Measurements from ENCODE around the gene ZNF22. TPM values are rescaled to one million over a fixed set of nuclear protein-coding genes. Genes with fewer than 3 reads are reported as not detected.

Gene ZNF22
- total and polyA plus RNA-seq, 9 donors: 19.4 to 38.0 (median 27.4) TPM

DNA sequence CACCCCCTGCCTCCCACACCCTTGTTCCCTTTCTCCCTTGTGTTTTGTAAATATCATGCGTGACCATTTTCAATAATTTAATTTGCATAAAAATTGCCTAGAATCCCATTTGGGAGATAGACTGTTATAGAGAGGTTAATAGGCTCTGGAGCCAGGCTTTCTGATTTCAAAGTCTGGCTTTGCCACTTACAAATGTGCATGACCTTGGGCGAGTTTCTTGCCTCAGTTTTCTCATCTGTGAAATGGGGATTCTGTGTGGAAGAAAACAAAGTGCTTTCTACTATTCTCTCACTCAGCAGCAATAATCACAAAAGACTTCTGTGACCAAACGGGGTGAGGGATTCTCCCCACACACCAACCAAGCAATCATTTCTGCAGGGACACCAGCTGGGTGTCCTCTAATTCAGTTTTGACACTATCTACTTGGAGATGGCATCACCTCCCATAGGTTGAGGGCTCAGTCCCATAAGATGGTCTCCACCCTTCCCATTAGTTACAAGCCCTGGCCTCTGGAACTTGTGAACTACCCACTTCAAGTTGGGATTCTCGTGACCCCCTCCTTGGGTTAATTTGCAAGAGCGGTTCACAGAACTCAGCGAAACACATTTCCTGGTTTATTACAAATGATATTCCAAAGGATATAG lies 3.5 kb upstream of the ZNF22 start:
- H3K27ac ChIP-seq: peak overlapping the region; percentile 59 to 86
- DNase-seq: no peak
- TF ChIP-seq EP300 (IDR thresholded peaks at IDR 0.05): no peak
- TF ChIP-seq, protein P1, sequence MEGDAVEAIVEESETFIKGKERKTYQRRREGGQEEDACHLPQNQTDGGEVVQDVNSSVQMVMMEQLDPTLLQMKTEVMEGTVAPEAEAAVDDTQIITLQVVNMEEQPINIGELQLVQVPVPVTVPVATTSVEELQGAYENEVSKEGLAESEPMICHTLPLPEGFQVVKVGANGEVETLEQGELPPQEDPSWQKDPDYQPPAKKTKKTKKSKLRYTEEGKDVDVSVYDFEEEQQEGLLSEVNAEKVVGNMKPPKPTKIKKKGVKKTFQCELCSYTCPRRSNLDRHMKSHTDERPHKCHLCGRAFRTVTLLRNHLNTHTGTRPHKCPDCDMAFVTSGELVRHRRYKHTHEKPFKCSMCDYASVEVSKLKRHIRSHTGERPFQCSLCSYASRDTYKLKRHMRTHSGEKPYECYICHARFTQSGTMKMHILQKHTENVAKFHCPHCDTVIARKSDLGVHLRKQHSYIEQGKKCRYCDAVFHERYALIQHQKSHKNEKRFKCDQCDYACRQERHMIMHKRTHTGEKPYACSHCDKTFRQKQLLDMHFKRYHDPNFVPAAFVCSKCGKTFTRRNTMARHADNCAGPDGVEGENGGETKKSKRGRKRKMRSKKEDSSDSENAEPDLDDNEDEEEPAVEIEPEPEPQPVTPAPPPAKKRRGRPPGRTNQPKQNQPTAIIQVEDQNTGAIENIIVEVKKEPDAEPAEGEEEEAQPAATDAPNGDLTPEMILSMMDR (IDR thresholded peaks at IDR 0.05): no peak
- TF ChIP-seq POLR2A (IDR thresholded peaks at IDR 0.05): no peak
- no peaks in the 10 kb centered on the region for H3K9me3 ChIP-seq
- intact Hi-C loops (cut with DNase I): loop anchor here in 1 of 4 donors (2.0 kb wide), 1 partner anchor 22 kb away; no protein-coding TSS in a partner anchor
- no peak overlapping the region for H3K4me3 ChIP-seq
- peaks cover 42% of the 10 kb centered on the region for H3K4me1 ChIP-seq (ENCODE audit: insufficient read depth)
- 84 to 91% (median 89%) methylated on average over 6 of the region's 6 CpGs for WGBS, 3 donors
- H3K27me3 ChIP-seq: no peaks in the 10 kb centered on the region
- no peaks in the 10 kb centered on the region for H3K36me3 ChIP-seq

DNA sequence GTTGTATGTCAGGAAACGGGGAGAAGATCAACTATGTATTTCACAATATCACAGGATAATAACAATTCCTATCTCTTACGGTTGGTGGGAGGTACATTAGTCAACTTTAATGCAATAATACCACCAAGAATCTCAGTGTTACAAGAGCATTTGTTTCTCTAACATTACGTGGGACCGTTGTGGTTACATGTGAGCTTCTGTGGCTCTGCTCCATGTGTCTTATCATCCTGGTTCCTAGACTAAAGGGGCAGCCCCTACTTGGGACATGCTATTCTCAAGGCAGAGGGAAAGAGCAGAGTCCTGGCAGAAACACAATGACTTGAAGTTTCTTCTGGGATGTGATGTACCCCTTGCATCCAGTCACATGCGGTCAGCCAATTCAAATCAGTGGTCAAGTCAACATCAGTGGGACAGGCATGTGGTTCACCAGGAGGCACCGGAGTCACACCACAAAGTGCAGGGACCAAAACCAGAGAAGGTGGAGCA lies 2.5 kb upstream of the ZNF22 start:
- no peak for TF ChIP-seq POLR2A (IDR thresholded peaks at IDR 0.05)
- TF ChIP-seq, protein P1 (IDR thresholded peaks at IDR 0.05): no peak
- TF ChIP-seq EP300 (IDR thresholded peaks at IDR 0.05): no peak
- Histone ChIP-seq H3K27ac (peak overlapping the region; percentile 16 to 86), H3K4me1 (ENCODE audit: insufficient read depth) (peaks cover 33% of the 10 kb centered on the region), H3K4me3 (no peak overlapping the region), H3K36me3 (no peaks in the 10 kb centered on the region), H3K27me3 (no peaks in the 10 kb centered on the region), H3K9me3 (no peaks in the 10 kb centered on the region)
- 49 to 61% (median 60%) methylated on average over 6 of the region's 6 CpGs for WGBS, 3 donors
- DNase-seq: peak in 3 of 5 donors; percentile 25 to 62 (median 25)
- intact Hi-C loops (cut with DNase I): no loop called here

DNA sequence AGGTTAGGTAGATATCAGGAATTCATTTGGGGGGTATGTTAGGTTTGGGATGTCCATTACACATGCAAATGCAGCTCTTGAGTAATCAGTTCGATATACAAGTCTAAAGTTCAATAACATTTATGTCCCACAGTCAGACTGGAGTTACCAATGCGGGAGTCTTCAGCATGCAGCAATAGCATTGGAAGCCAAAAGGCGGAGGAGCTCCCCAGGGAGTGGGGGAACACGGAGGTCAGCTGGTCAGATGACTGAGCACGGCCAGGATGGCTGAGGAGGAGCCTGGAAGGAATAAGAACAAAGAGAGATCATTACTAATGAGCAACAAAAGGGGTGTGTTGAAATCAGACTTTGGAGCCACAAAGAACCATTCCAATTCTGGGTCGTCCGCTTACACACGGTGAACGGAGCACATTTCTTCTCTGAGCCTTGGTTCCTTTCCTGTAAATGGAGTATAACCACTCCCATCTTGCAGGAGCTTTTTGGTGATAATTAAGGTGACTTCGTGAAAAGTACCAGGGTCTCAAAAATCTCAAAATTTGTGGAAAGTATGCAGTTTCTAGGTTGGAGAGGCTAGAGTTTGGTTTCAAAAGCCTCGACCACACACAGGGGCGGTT lies 478 bp upstream of the ZNF22 start:
- H3K27ac ChIP-seq: peak overlapping the region; percentile 70 to 75
- H3K4me3 ChIP-seq: peak overlapping the region; percentile 64
- H3K27me3 ChIP-seq: no peaks in the 10 kb centered on the region
- 33 to 38% (median 38%) methylated on average over 12 of the region's 12 CpGs for WGBS, 3 donors
- TF ChIP-seq POLR2A (IDR thresholded peaks at IDR 0.05): no peak
- TF ChIP-seq, protein P1 (IDR thresholded peaks at IDR 0.05): no peak
- no peak for TF ChIP-seq EP300 (IDR thresholded peaks at IDR 0.05)
- H3K9me3 ChIP-seq: no peaks in the 10 kb centered on the region
- H3K36me3 ChIP-seq: no peaks in the 10 kb centered on the region
- H3K4me1 ChIP-seq (ENCODE audit: insufficient read depth): peaks cover 19% of the 10 kb centered on the region
- DNase-seq: peak; percentile 46 to 80 (median 61)
- intact Hi-C loops (cut with DNase I): loop anchor here in 1 of 4 donors (10.0 kb wide), 1 partner anchor 65 kb away; no protein-coding TSS in a partner anchor

DNA sequence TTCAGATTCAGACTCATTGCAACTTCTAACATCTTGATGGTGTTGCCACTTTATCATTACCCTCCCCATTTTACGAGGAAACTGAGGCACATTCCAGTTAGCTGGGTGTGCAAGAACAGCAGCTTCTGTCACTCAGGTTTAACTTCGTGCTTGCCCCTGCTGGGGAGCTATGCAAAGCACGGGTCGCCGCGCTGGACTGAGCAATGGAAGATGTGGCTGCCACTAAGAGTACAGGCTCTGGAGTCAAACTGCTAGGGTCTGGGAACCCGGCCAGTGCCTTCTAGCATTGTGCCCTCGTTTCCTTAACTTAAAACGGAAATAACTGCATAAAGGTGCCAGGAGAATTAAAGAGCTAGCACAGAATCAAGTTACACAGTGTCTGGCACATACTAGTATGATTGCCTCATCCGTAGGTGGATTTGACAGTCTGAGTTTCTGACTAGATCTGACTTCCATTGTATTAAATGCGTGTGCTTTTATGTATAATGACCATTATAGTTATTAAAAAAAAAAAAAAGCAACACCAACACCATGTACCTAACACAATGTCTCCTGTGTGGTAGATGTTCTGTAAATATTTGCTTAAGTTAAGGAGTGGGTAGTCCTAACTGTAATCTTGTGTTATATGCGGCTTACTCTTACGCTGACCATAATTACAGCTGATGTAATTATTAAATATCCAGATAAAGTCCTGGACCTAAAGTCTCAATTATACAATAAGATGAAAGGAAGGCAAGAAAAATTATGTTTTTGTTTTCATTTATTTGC lies 842 bp downstream of the ZNF22 start:
- DNase-seq: peak in 4 of 5 donors; percentile 17 to 63 (median 50)
- TF ChIP-seq, protein P1 (IDR thresholded peaks at IDR 0.05): no peak
- TF ChIP-seq POLR2A (IDR thresholded peaks at IDR 0.05): no peak
- no peak for TF ChIP-seq EP300 (IDR thresholded peaks at IDR 0.05)
- peak overlapping the region; percentile 70 to 75 for H3K27ac ChIP-seq
- intact Hi-C loops (cut with DNase I): loop anchor here in 1 of 4 donors (10.0 kb wide), 1 partner anchor 67 kb away; no protein-coding TSS in a partner anchor
- peak overlapping the region; percentile 64 for H3K4me3 ChIP-seq
- WGBS, 3 donors: 16 to 22% (median 22%) methylated on average over 13 of the region's 13 CpGs
- H3K4me1 ChIP-seq (ENCODE audit: insufficient read depth): peaks cover 18% of the 10 kb centered on the region
- H3K27me3 ChIP-seq: no peaks in the 10 kb centered on the region
- no peaks in the 10 kb centered on the region for H3K36me3 ChIP-seq
- no peaks in the 10 kb centered on the region for H3K9me3 ChIP-seq
